ENCODE data around the gene PPIP5K2.

DNA sequence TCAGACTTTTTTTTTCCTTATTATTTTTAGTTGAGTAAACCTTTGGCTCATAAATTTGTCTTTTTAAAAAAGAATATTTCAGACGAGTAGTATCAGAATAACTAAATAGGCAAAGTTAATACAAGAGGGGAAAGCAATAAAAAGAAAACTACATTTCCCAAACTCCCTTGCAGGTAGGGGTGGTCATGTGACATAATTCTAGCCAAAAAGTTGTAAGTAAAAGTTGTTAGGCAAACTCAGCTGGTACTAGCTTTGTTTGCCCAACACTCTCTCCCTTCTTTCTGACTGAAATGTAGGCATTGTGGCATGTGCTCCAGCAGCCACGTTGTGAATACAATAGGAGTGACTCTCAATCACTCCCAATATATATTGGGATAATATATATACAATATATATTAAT is 21.1 kb upstream of the PPIP5K2 start:
- TF ChIP-seq, protein P1, sequence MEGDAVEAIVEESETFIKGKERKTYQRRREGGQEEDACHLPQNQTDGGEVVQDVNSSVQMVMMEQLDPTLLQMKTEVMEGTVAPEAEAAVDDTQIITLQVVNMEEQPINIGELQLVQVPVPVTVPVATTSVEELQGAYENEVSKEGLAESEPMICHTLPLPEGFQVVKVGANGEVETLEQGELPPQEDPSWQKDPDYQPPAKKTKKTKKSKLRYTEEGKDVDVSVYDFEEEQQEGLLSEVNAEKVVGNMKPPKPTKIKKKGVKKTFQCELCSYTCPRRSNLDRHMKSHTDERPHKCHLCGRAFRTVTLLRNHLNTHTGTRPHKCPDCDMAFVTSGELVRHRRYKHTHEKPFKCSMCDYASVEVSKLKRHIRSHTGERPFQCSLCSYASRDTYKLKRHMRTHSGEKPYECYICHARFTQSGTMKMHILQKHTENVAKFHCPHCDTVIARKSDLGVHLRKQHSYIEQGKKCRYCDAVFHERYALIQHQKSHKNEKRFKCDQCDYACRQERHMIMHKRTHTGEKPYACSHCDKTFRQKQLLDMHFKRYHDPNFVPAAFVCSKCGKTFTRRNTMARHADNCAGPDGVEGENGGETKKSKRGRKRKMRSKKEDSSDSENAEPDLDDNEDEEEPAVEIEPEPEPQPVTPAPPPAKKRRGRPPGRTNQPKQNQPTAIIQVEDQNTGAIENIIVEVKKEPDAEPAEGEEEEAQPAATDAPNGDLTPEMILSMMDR (IDR thresholded peaks at IDR 0.05), result no peak
- no peak for TF ChIP-seq POLR2A (IDR thresholded peaks at IDR 0.05)

All from thyroid gland (tissue), 4 donors.